ENCODE data around the gene GTSE1. TPM values are rescaled to one million over a fixed set of nuclear protein-coding genes. Genes with fewer than 3 reads are reported as not detected.

Gene GTSE1
- polyA plus RNA-seq, 2 of the 4 experiments (the other 2 are of a cell fraction), result 11.5 to 25.7 TPM

- H3K27ac ChIP-seq, result no peak overlapping the region
- H3K9me3 ChIP-seq, result no peaks in the 10 kb centered on the region
- ATAC-seq, result no peak
- no peak overlapping the region for H3K4me2 ChIP-seq
- CTCF ChIA-PET, result no interaction called here
- DNase-seq (ENCODE audit: low read depth in 1 of 2, low spot score in 1 of 2), result no peak
- POLR2A ChIA-PET, result no interaction called here
- H3K4me1 ChIP-seq, result peaks cover 9% of the 10 kb centered on the region; the same call in 2 of the 3 replicates
- no peak for FAIRE-seq
- 92% methylated on average over 9 of the region's 14 CpGs for WGBS (ENCODE audit: missing lambda C conversion rate)
- no peak overlapping the region for H3K4me3 ChIP-seq
- no peak for TF ChIP-seq BHLHE40 (IDR thresholded peaks at IDR 0.05; ENCODE audit: low read depth, low read length)
- no peak for TF ChIP-seq GATA3 (IDR thresholded peaks at IDR 0.05; ENCODE audit: borderline replicate concordance)
- no peak for TF ChIP-seq BCL3 (IDR thresholded peaks at IDR 0.05)
- TF ChIP-seq HEYL (CRISPR knock-in tag; IDR thresholded peaks at IDR 0.05), result no peak
- no peak for TF ChIP-seq TFCP2L1 (CRISPR knock-in tag; IDR thresholded peaks at IDR 0.05)
- no peak for TF ChIP-seq HOXA7 (CRISPR knock-in tag; IDR thresholded peaks at IDR 0.05)
- TF ChIP-seq HDAC2 (IDR thresholded peaks at IDR 0.05), result no peak
These were observed 3.9 kb upstream of the GTSE1 start for GRCh38 chr22:46292732-46293131.

- Histone ChIP-seq H3K4me1 (peaks cover 11% of the 10 kb centered on the region; the same call in 2 of the 3 replicates), H3K4me3 (no peak overlapping the region), H3K4me2 (no peak overlapping the region), H3K9me3 (no peaks in the 10 kb centered on the region), H3K27ac (no peak overlapping the region)
- ChIA-PET CTCF (interaction anchor here (0.7 kb wide), 1 partner anchor 165 kb away, joined by 4 read pairs; no protein-coding TSS in a partner anchor), POLR2A (no interaction called here)
- FAIRE-seq, result no peak
- no peak for TF ChIP-seq RCOR1 (IDR thresholded peaks at IDR 0.05; ENCODE audit: low read depth, low read length)
- no peak for TF ChIP-seq CBX8 (IDR thresholded peaks at IDR 0.05)
- TF ChIP-seq RAD21 (conservative IDR thresholded peaks at IDR 0.05 in 1 of 2, IDR thresholded peaks at IDR 0.05 in 1 of 2), result no peak
- no peak for TF ChIP-seq BHLHE40 (IDR thresholded peaks at IDR 0.05; ENCODE audit: low read depth, low read length)
- no peak for TF ChIP-seq HOXA7 (CRISPR knock-in tag; IDR thresholded peaks at IDR 0.05)
- no peak for TF ChIP-seq MAZ (IDR thresholded peaks at IDR 0.05; ENCODE audit: borderline replicate concordance, low read depth, low read length)
- no peak for TF ChIP-seq HEYL (CRISPR knock-in tag; IDR thresholded peaks at IDR 0.05)
- no peak for TF ChIP-seq CBX2 (IDR thresholded peaks at IDR 0.05; ENCODE audit: borderline replicate concordance, low read depth)
- TF ChIP-seq HOXB13 (CRISPR knock-in tag; IDR thresholded peaks at IDR 0.05; ENCODE audit: low read depth), result no peak
- TF ChIP-seq PHF8 (IDR thresholded peaks at IDR 0.05; ENCODE audit: borderline replicate concordance, low read depth), result no peak
- no peak for TF ChIP-seq NPAS2 (CRISPR knock-in tag; IDR thresholded peaks at IDR 0.05; ENCODE audit: borderline replicate concordance)
- TF ChIP-seq SREBF2 (IDR thresholded peaks at IDR 0.05), result no peak
- TF ChIP-seq RNF2 (IDR thresholded peaks at IDR 0.05; ENCODE audit: borderline replicate concordance, low read depth), result no peak
- no peak for TF ChIP-seq MAX (IDR thresholded peaks at IDR 0.05)
- TF ChIP-seq KDM5A (IDR thresholded peaks at IDR 0.05), result no peak
- TF ChIP-seq FOSB (CRISPR knock-in tag; IDR thresholded peaks at IDR 0.05), result no peak
- no peak for TF ChIP-seq MYC (IDR thresholded peaks at IDR 0.05; ENCODE audit: borderline replicate concordance, low read length)
- no peak for TF ChIP-seq BCL3 (IDR thresholded peaks at IDR 0.05)
- no peak for TF ChIP-seq ZC3H11A (IDR thresholded peaks at IDR 0.05)
- 94% methylated on average over 10 of the region's 11 CpGs for WGBS (ENCODE audit: missing lambda C conversion rate)
- no peak for ATAC-seq
- DNase-seq (ENCODE audit: low read depth in 1 of 2, low spot score in 1 of 2), result no peak
These were observed 3.0 kb upstream of the GTSE1 start for GRCh38 chr22:46293577-46294260.
